Thyroid gland (tissue), 4 donors: Measurements from ENCODE around the gene KRT3. TPM values are rescaled to one million over a fixed set of nuclear protein-coding genes. Genes with fewer than 3 reads are reported as not detected.

Source experiments
- DNase-seq, 2 donors: peaks; one replicate each; pipeline ENCODE4 v3.0.0-alpha.2; 2019
- H3K27ac ChIP-seq, 3 donors: fragments of 200-600 bp; sonication (generic); 1 replicate in 2 of 3; 2 replicates in 1 of 3; pipeline ENCODE4 v1.5.1; 2016 to 2019; ENCODE audit warnings: mild to moderate bottlenecking in 1 of 3, moderate library complexity in 1 of 3
- H3K27me3 ChIP-seq: fragments of 200-600 bp; sonication (generic); one replicate; pipeline ENCODE4 v1.5.1; 2019
- H3K36me3 ChIP-seq, 2 donors: fragments of 200-600 bp; sonication (generic); one replicate each; pipeline ENCODE4 v1.5.1; 2016 to 2019
- H3K4me1 ChIP-seq, 2 donors: fragments of 200-600 bp; sonication (generic); one replicate each; pipeline ENCODE4 v1.5.1; 2017 to 2019
- H3K4me3 ChIP-seq, 3 donors: fragments of 200-600 bp; sonication (generic); replicated peaks in 1 of 3; 1 replicate in 2 of 3; 2 replicates in 1 of 3; pipeline ENCODE4 v1.5.1; 2016; ENCODE audit warnings: mild to moderate bottlenecking in 1 of 3
- H3K9me3 ChIP-seq: fragments of 200-600 bp; sonication (generic); one replicate; pipeline ENCODE4 v1.5.1; 2017
- CTCF ChIP-seq, 6 experiments: fragments of 200-600 bp in 3 of 6; fragments of 450-650 bp in 3 of 6; sonication (generic) in 3 of 6; IDR thresholded peaks; one replicate each; pipeline ENCODE4 v1.5.1; 2016 to 2019; ENCODE audit warnings: antibody characterized with exemption in 6 of 6, mild to moderate bottlenecking in 2 of 6, inconsistent platforms in 1 of 6, moderate library complexity in 1 of 6
- POLR2A ChIP-seq, 2 donors: fragments of 450-650 bp; IDR thresholded peaks; one replicate each; pipeline ENCODE4 v1.6.1; 2017; ENCODE audit warnings: antibody characterized with exemption in 2 of 2, mild to moderate bottlenecking in 2 of 2, moderate library complexity in 1 of 2
- WGBS, 2 donors: methylation state at CpG; one replicate each; pipeline ENCODE4 v1.1.5; 2017; 5-methylcytosine and 5-hydroxymethylcytosine counted together
- intact Hi-C: fragments of 100-400 bp; cut with DNase I; formaldehyde crosslinking; loops from one replicate; pipeline ENCODE4 v1.15.1; 2023
- total RNA-seq, 4 donors: library from RNA; depleted of rRNA; stranded (reverse); fragments of >200 nt; gene quantifications; one replicate each; pipeline ENCODE4 v1.2.3, GENCODE V29; 2016

The KRT3 gene
- total RNA-seq, 4 donors from 2014 or later, result not detected

- H3K27ac ChIP-seq, result no peak overlapping the region
- H3K9me3 ChIP-seq, result no peaks in the 10 kb centered on the region
- WGBS, 2 donors, result 73 to 92% methylated on average over 3 of the region's 3 CpGs
- DNase-seq, result no peak
- H3K4me1 ChIP-seq, result no peaks in the 10 kb centered on the region
- TF ChIP-seq CTCF (IDR thresholded peaks at IDR 0.05) (no peak), POLR2A (IDR thresholded peaks at IDR 0.05) (no peak)
- H3K4me3 ChIP-seq, result no peak overlapping the region
- no peaks in the 10 kb centered on the region for H3K27me3 ChIP-seq
- intact Hi-C loops, result no loop called here
- no peaks in the 10 kb centered on the region for H3K36me3 ChIP-seq
These were observed 36.5 kb upstream of the KRT3 start for GRCh38 chr12:52832451-52832850.

- no peaks in the 10 kb centered on the region for H3K36me3 ChIP-seq
- no peaks in the 10 kb centered on the region for H3K9me3 ChIP-seq
- H3K4me3 ChIP-seq, result no peak overlapping the region
- TF ChIP-seq CTCF (IDR thresholded peaks at IDR 0.05), result no peak
- no peak for TF ChIP-seq POLR2A (IDR thresholded peaks at IDR 0.05)
- H3K4me1 ChIP-seq, result peaks cover 0 to 3% of the 10 kb centered on the region in 2 donors
- no peak for DNase-seq
- H3K27ac ChIP-seq, result no peak overlapping the region
- intact Hi-C loops, result no loop called here
- H3K27me3 ChIP-seq, result no peaks in the 10 kb centered on the region
- 91 to 94% methylated on average over 7 of the region's 7 CpGs for WGBS, 2 donors
These were observed 35.3 kb upstream of the KRT3 start for GRCh38 chr12:52831251-52831650.

- Histone ChIP-seq H3K27ac (no peak overlapping the region), H3K4me1 (peaks cover 0 to 3% of the 10 kb centered on the region in 2 donors), H3K36me3 (no peaks in the 10 kb centered on the region), H3K27me3 (no peaks in the 10 kb centered on the region), H3K4me3 (no peak overlapping the region), H3K9me3 (no peaks in the 10 kb centered on the region)
- no peak for DNase-seq
- TF ChIP-seq POLR2A (IDR thresholded peaks at IDR 0.05), result no peak
- no peak for TF ChIP-seq CTCF (IDR thresholded peaks at IDR 0.05)
- 63 to 65% methylated on average over 7 to 8 of the region's 8 CpGs for WGBS, 2 donors
- intact Hi-C loops, result no loop called here
These were observed 34.3 kb upstream of the KRT3 start for GRCh38 chr12:52829986-52830770.

- no peaks in the 10 kb centered on the region for H3K27me3 ChIP-seq
- no peaks in the 10 kb centered on the region for H3K9me3 ChIP-seq
- H3K4me1 ChIP-seq, result peaks cover 0 to 3% of the 10 kb centered on the region in 2 donors
- DNase-seq, result no peak
- H3K36me3 ChIP-seq, result no peaks in the 10 kb centered on the region
- intact Hi-C loops, result no loop called here
- 25 to 33% methylated on average over 2 of the region's 2 CpGs for WGBS, 2 donors
- H3K4me3 ChIP-seq, result no peak overlapping the region
- no peak overlapping the region for H3K27ac ChIP-seq
- TF ChIP-seq POLR2A (IDR thresholded peaks at IDR 0.05) (no peak), CTCF (IDR thresholded peaks at IDR 0.05) (no peak)
These were observed 32.7 kb upstream of the KRT3 start for GRCh38 chr12:52828591-52829021.

GRCh38 chr12:52828156-52828555 lies 32.2 kb upstream of the KRT3 start:
- no peak for DNase-seq
- Histone ChIP-seq H3K9me3 (no peaks in the 10 kb centered on the region), H3K4me3 (no peak overlapping the region), H3K27ac (no peak overlapping the region), H3K4me1 (peaks cover 0 to 3% of the 10 kb centered on the region in 2 donors), H3K36me3 (no peaks in the 10 kb centered on the region), H3K27me3 (no peaks in the 10 kb centered on the region)
- TF ChIP-seq CTCF (IDR thresholded peaks at IDR 0.05) (no peak), POLR2A (IDR thresholded peaks at IDR 0.05) (no peak)
- intact Hi-C loops, result no loop called here
